GM18909 (cell line): Measurements from ENCODE around the gene PAPPA.

Experiments used
- ATAC-seq: cut with Tn5 transposase; IDR thresholded peaks from one replicate; pipeline ENCODE4 v1.9.1; 2021; ENCODE audit warnings: mild to moderate bottlenecking; ENCODE audit not compliant: unreplicated experiment, poor library complexity

Gene PAPPA, protein sequence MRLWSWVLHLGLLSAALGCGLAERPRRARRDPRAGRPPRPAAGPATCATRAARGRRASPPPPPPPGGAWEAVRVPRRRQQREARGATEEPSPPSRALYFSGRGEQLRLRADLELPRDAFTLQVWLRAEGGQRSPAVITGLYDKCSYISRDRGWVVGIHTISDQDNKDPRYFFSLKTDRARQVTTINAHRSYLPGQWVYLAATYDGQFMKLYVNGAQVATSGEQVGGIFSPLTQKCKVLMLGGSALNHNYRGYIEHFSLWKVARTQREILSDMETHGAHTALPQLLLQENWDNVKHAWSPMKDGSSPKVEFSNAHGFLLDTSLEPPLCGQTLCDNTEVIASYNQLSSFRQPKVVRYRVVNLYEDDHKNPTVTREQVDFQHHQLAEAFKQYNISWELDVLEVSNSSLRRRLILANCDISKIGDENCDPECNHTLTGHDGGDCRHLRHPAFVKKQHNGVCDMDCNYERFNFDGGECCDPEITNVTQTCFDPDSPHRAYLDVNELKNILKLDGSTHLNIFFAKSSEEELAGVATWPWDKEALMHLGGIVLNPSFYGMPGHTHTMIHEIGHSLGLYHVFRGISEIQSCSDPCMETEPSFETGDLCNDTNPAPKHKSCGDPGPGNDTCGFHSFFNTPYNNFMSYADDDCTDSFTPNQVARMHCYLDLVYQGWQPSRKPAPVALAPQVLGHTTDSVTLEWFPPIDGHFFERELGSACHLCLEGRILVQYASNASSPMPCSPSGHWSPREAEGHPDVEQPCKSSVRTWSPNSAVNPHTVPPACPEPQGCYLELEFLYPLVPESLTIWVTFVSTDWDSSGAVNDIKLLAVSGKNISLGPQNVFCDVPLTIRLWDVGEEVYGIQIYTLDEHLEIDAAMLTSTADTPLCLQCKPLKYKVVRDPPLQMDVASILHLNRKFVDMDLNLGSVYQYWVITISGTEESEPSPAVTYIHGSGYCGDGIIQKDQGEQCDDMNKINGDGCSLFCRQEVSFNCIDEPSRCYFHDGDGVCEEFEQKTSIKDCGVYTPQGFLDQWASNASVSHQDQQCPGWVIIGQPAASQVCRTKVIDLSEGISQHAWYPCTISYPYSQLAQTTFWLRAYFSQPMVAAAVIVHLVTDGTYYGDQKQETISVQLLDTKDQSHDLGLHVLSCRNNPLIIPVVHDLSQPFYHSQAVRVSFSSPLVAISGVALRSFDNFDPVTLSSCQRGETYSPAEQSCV (N-terminal part only)

DNA sequence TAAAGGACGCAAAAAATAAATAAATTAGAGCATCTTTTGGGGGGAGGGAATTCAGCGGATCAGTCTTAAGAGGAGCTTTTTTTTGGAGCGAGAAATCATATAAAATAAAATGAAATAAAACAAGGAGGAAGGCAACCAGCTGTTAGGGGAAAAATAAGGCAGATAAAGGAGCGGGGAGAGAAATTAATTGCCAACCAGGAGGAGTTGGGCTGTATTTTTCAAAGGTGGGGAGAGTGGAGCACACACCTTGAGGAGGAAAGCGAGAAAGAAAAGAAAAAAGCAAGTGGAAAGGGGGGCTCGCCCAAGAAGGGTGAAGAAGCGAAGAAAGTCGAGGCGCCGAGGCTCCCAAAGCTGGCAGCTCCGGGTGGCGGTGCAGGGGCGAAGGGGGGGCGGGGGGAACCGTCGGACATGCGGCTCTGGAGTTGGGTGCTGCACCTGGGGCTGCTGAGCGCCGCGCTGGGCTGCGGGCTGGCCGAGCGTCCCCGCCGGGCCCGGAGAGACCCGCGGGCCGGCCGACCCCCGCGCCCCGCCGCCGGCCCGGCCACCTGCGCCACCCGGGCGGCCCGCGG is at the start of gene PAPPA:
Gene PAPPA (plus strand): TSS at position 27 of the 569 bp plus-strand sequence. CDS start 382 bp downstream, at position 409.
- no peak for ATAC-seq

GRCh38 chr9:116103976-116104820 is 49.4 kb upstream of the PAPPA start:
- ATAC-seq, result no peak

GRCh38 chr9:116112236-116112635 is 41.4 kb upstream of the PAPPA start:
- no peak for ATAC-seq

GRCh38 chr9:116115761-116116353 is 37.7 kb upstream of the PAPPA start:
- ATAC-seq, result no peak

- no peak for ATAC-seq
These were observed 37.2 kb upstream of the PAPPA start for GRCh38 chr9:116116393-116116792.

DNA sequence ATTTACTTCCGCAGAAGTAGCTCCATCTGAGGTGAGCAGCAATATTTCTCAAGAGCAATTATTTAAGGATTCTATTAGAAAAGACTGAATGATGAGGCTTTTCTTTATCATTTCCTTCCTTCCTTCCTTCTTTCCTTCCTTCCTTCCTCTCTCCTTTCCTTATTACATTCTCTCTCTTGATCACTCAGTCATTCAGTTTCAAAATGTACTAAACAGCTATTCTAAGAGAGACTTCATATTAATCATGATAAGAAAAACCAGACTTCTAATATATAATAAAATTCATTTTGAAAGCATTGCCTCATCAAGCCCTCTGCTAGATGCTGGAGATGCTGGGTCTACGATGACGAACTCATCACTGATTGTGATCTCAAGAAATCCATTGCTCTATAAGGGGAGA is 30.4 kb upstream of the PAPPA start:
- ATAC-seq, result no peak

DNA sequence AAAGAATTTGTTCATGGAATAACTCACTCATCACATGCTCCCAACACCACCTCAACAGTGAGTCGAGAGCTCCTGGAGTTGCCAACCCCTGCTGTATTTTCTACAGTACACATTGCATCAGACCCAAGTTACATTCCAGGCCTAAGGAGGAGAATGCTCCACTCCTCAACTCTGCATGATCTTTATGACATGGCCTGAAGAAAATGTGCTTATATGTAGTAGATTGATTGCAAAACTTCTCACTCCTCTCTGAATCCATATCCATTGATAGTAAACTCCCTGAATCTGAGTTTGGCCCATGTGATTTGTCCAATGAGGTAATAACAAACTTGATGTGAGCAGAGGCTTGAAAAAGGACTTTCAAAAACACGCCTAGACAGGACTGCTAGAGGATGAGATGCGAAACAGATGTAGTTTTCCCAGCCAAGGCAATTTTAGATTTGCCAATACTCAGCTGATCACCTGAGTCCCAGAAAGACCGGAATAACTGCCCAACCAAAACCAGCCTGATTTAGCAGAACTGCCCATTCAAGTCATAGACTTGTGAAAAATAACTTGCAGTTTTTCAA is 29.0 kb upstream of the PAPPA start:
- ATAC-seq, result no peak

DNA sequence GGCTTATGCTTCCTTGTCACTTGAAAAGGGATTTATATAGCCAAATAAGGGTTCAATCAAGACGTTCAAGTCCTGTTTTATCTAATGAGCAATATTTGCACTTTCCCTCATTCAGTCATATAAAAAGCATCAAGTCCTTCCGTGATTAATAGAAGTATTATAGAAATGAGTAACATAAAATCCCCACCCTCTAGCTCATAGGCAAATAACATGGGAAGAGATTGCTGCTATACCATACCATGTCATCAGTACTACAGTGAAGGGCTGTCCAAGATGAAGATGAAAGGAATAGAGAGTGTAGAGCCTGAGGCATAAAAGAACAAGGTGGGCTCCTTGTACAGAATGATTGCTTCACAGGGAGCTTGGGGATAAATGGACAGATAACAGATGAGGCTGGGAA is 20.4 kb upstream of the PAPPA start:
- no peak for ATAC-seq

DNA sequence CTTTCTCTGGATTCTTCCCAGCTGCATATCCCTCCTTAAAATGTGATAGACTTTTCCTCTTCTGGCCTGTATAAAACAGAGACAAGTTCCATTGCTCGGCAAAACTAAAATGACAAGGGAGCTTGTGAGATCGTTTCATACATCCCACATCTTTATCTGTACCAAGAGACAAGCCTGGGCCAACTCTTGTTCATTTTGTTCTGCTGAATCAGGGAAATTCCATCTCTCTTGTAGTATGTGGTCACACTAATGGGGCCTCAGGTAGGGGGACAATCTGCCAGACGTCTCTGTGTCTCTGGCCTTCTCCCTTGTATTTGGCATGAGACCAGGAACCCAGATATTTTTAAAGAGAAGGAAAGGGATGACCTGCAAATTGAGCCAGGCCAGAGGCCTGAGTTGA is 18.6 kb upstream of the PAPPA start:
- ATAC-seq, result no peak

DNA sequence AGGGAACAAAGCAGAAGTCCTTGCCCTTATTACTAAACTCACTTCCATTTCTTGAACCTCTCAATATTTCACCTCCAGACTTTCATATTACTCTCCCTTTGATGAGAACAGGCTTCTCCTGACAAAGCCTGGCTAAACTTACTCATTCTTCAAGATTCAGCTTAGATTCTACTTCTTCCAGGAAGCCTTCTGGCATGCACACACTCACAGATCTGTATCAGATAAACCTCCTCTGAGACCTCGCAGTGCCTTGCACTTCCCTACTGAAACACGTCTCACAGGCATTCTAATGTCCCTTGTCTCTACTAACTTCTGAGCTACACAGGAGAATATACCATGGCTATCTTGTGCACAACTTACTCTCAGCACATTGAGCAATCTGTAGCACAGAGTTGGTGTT is 16.6 kb upstream of the PAPPA start:
- ATAC-seq, result no peak

DNA sequence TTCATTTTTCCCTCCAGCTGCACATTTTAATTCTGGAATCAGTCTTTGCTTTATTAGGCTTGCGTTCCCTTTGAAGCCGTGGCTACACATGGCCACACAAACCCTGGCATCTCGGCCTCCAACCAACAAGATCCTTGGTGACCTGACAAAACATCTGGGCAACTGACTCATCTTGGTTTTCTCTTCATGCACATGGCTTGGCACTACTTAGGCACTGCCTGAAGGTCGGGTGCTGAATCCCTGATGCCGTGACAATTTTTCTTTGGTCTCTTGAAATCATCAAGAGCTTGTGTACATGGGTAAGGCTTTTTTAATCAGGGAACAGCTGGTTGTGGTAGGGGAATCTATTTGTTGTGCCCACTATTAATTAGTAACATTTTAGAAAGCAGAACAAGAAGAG is 16.0 kb upstream of the PAPPA start:
- ATAC-seq, result no peak

DNA sequence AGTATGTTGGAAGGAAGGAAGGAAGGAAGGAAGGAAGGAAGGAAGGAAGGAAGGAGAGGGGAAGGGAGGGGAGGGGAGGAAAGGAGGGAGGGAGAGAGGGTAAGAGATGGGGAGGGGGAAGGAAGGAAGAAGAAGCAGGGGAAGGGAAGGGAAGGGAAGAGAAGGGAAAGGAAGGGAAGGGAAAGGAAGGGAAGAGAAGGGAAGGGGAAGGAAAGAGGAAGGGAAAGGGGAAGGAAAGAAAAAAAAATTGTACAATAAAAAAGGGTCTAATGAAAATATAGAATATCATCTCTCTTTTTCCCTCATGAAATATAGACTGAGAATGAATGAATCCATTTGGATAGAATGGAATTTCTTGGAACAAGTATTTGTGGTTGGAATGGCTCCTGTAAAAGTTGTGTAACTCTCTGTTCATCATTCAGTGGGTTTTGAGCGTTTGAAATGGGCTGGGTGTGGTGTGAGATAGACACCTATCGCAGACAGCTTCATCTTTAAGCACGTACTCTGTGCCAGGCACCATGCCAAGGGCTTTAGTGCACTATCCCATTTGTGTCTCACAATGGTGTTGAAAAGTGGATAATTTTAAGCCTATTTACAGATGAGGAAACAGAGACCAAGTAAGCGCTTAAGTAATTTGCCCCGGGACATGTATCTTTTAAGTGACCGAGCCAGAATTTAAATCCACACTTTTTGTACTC is 11.6 kb upstream of the PAPPA start:
- no peak for ATAC-seq

DNA sequence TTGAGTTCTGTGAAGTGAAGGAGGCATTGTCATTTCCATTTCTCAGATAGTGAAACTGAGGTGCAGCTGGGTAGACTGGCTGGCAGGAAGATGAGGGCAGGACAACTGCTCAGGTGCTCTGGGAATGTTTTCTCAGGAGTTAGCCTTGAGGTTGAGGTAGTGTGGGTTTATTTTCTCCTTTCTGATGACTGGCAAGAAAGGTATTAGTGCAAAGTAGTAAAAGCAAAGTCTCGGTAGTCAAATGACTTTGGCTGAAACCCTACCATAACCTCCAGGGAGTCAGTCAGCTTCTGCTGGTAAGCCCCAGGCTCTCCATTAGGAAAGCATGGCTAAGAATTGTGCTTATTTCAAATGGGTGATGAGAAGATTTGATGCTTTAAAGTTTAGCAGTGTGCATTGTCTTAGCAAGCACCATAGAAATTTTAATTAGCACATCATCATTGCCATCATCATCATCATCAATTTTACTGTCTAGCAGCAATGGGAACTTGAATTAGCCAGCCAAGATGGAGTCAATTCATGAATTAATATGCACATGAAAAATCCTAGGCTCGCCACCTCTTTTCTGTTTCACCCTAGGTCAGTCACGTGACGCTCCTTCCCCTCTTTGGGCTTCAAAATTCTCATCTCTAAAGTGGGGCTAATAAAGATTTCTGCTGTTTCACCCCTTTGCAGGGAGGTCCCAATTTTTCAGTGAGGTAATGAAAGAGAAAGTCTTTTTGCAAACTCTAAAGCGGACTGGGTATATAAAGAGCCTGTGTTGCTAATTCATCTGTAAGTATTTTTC is 10.7 kb upstream of the PAPPA start:
- no peak for ATAC-seq

- no peak for ATAC-seq
These were observed 9.6 kb upstream of the PAPPA start for GRCh38 chr9:116144038-116144437.

- no peak for ATAC-seq
These were observed 9.0 kb upstream of the PAPPA start for GRCh38 chr9:116144555-116144954.

DNA sequence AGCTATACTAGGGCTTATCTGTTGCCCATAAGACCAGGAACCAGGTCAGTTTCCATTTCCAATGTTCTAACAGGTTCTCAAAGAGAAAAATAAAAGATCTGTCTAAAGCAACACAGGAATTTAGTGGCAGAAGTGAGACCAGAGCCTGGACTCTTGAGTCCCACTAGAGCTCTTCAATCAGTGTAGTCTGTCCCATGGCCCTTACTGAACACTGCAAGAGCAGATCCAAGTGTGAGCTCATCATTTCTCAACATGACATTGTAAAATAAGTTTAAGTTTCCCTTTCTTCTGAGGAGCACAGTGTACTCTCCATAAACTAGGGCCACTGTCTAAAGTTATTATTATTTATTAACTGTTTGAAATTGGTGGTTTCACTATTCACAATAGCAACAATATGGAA is 8.6 kb upstream of the PAPPA start:
- ATAC-seq, result no peak

- no peak for ATAC-seq
These were observed 5.8 kb upstream of the PAPPA start for GRCh38 chr9:116147821-116148220.
